ENCODE data around the gene FAH. TPM values are rescaled to one million over a fixed set of nuclear protein-coding genes. Genes with fewer than 3 reads are reported as not detected.
A peak's percentile ranks its signal among the peaks of the same experiment; 100 is the strongest.

Gene FAH
- total RNA-seq, 1 experiment from 2014 or later: 21.5 TPM

GRCh38 chr15:80159811-80160569, 7.2 kb downstream of the FAH start:
- Mint-ChIP-seq H3K36me3 (ENCODE audit: insufficient read depth in 1 of 3, low read depth in 3 of 3) (peaks cover 11 to 40% (median 14%) of the 10 kb centered on the region in 3 experiments), H3K4me1 (peaks cover 3 to 6% of the 10 kb centered on the region in 2 experiments; a peak in 2 of 4 replicates), H3K27ac (peak overlapping the region in 1 of 3 experiments; percentile 16; a peak in 1 of 7 replicates), H3K4me3 (no peak overlapping the region), H3K9me3 (no peaks in the 10 kb centered on the region), H3K27me3 (ENCODE audit: low read depth) (no peaks in the 10 kb centered on the region)
- TF ChIP-seq CTCF (conservative IDR thresholded peaks at IDR 0.05): no peak
- H3K56ac ChIP-seq (ENCODE audit: insufficient read length, low read depth, low read length): no peak overlapping the region
- no peak overlapping the region for H2BK20ac ChIP-seq (ENCODE audit: low read depth, low read length, poor library complexity, severe bottlenecking)
- H2BK120ac ChIP-seq (ENCODE audit: low read depth, low read length, poor library complexity, severe bottlenecking): no peak overlapping the region
- H3K14ac ChIP-seq (ENCODE audit: insufficient read depth, low read length): no peak overlapping the region
- H3K79me1 ChIP-seq (ENCODE audit: insufficient read depth, low read depth, low read length, poor library complexity, severe bottlenecking): no peaks in the 10 kb centered on the region
- no peak for DNase-seq
- no peak overlapping the region for H2AFZ ChIP-seq (ENCODE audit: low read length)
- no peaks in the 10 kb centered on the region for H3K23me2 ChIP-seq (ENCODE audit: insufficient read length, low read depth, low read length, poor library complexity, severe bottlenecking)
- H3K9me3 ChIP-seq (ENCODE audit: control insufficient read depth, low read depth, low read length): no peaks in the 10 kb centered on the region
- no CpG with 5 or more reads among the region's 12 CpGs for WGBS (ENCODE audit: extremely low coverage, insufficient read length, low lambda C conversion rate)
- no peaks in the 10 kb centered on the region for H3K27me3 ChIP-seq (ENCODE audit: insufficient read depth, low read length)
- no peaks in the 10 kb centered on the region for H3K4me1 ChIP-seq (ENCODE audit: insufficient read depth, low read length)
- no peak overlapping the region for H3K27ac ChIP-seq (ENCODE audit: insufficient read length, low read depth, low read length)
- H2AK5ac ChIP-seq (ENCODE audit: insufficient read length, low read length): no peak overlapping the region
- no peak overlapping the region for H3T11ph ChIP-seq (ENCODE audit: low read length)
- no peak overlapping the region for H3K23ac ChIP-seq (ENCODE audit: insufficient read length, low read depth, low read length)
- H3K18ac ChIP-seq (ENCODE audit: insufficient read length, low read depth, low read length): no peak overlapping the region
- H3K4ac ChIP-seq (ENCODE audit: low read depth, low read length): no peak overlapping the region
- no peak overlapping the region for H4K91ac ChIP-seq (ENCODE audit: insufficient read length, low read depth, low read length)
- no peak overlapping the region for H4K8ac ChIP-seq (replicated peaks; ENCODE audit: insufficient read length, low read depth, low read length)
- H2BK15ac ChIP-seq (ENCODE audit: low read depth, low read length): no peak overlapping the region
- no peak overlapping the region for H2BK5ac ChIP-seq (ENCODE audit: insufficient read length, low read length)
- H3K9ac ChIP-seq (ENCODE audit: extremely low read depth, insufficient read length, low read length): no peak overlapping the region
- no peak overlapping the region for H2BK12ac ChIP-seq (ENCODE audit: insufficient read length, low read depth, low read length)
- no peak overlapping the region for H3K4me2 ChIP-seq (ENCODE audit: insufficient read depth, insufficient read length, low read length)
- H3K79me2 ChIP-seq (ENCODE audit: insufficient read depth, low read length): no peaks in the 10 kb centered on the region; the same call in 1 of the 2 replicates
- no peaks in the 10 kb centered on the region for H4K20me1 ChIP-seq (ENCODE audit: control insufficient read depth, insufficient read depth, insufficient read length)
- no peak overlapping the region for H4K5ac ChIP-seq (ENCODE audit: insufficient read length, low read depth, low read length)

All from H9 (cell line).